DMS79 treated with DMSO at 0.1 percent for 48 hours (cell line): Measurements from ENCODE around the gene CR1.
"Not testable (repeated sequence)": the region's sequence is repeated elsewhere in the genome, so short reads cannot be mapped to it uniquely, and the experiment has no call there.

Experiments used
- DNase-seq: peaks from one replicate; lab custom pipeline; 2025; lab: John Stamatoyannopoulos, UW

Gene CR1

DNA sequence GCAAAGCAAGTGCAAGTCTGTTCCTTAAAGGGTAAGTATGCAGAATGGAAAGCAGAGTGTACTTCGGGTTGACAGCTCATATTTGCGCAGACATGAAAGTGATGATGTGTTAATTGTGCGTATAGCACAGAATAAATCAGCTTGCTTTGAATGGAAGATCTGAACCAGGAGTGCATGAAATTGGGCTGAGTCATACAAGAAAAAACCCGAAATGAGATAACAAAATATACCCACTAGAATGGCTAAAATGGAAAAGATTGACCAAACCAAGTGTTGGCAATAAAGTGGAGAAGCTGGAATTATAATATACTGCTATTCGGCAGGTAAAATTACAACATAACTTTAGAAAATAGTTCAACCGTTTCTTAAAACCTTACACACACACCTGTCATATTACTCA, 177.4 kb downstream of the CR1 start:
- DNase-seq = no peak

DNA sequence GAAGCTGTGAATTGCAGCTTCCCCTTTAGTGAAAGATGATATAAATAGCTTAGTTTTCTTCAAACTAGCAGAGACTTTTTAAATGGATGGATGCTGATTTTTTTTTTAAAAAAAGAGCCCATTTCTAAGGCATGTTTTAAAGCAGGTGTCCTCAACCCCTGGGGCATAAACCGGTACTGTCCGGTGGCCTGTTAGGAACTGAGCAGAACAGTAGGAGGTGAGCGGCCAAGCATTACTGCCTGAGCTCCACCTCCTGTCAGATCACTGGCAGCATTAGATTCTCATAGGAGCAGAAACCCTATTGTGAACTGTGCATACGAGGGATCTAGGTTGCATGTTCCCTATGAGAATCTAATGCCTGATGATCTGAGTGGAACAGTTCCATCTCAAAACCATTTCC, 180.2 kb downstream of the CR1 start:
- no peak for DNase-seq

DNA sequence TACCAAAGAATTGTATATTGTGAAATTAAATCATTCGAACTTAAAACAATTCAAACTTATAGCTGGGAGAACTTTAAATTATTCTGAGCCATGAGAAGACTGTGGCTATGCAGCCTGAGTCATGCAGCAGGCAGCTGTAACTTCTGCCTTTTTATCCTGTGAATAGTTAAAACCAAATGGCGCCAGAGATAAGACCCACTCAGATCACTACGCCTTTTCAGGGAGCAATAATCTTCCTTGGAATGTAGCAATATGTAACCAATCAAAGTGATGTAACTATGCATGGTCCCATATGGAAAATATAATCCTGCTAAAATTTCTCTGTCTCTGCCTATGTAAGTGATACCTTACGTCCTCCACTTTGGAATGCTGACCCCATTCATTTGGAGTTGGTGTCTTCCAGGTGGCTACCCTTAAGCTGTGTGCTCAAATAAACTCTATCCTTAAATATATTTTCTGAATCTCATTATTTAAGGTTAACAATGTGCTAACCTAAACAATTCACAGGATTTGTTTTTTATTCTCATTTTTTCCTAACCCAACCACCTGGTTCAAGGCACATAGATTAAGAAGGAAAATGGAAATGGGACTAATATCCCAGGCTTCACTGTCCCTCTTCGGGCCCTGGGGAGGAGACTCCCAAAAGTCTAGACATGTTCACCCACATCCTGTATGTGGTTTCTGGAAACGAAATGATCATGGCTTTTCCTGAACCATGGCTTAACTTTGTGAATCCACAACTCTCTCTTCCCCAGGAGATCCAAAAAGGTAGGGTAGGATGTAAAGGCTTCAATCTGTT, 184.8 kb downstream of the CR1 start:
- DNase-seq = not testable (repeated sequence)

DNA sequence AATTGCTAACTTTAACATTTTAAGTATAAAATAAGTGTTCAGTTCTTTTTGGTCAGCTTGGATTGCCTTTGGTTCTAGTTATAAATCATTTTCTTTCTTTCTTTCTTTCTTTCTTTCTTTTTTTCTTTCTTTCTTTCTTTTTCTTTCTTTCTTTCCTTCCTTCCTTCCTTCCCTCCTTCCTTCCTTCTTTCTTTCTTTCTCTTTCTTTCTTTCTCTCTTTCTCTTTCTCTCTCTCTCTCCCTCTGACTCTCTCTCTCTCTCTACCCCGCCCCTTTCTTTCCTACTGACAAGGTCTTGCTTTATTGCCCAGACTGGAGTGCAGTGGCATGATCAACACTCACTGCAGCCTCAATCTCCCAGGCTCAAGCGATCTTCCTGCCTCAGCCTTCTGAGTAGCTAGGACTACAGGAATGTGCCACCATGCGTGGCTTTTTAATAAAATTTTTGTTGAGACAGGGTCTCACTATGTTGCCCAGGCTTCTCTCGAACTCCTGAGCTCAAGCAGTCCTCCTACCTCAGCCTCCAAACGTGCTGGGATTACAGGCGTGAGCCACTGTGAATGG, 187.0 kb downstream of the CR1 start:
- not testable (repeated sequence) for DNase-seq

DNA sequence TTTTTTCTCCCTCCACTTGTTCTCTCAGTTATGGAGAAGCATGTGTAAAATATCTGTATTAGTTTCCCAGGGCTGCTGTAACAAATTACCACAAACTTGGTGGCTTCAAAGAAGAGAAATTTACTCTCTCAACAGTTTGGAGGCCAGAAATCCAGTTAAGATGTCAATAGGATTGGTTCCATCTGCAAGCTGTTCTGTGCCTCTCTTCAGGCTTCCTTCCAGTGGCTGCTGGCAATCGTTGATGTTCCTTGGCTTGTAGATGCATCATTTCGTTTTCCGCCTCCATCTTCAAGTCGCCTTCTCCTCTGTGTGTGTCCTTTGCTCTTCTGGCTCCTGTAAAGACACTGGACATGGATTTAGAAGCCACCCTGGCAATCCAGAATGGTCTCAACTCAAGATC, 194.6 kb downstream of the CR1 start:
- DNase-seq = not testable (repeated sequence)

DNA sequence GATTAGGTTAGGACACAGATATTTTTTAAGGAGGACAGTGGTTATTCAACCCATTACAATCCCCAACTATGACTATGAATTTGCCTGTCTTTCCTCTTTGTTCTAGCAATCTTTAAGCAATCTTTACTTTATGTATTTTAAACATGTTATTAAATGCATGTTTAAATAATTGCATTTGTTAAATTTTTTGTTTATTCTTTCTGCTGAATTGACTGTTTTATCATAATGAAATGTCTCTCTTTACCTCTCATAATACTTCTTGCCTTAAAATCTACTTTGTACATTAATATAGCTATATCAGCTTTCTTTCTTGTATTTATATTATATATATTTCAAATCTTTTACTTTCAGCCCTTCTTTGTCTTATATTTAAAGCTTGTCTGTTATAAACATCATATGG, 195.1 kb downstream of the CR1 start:
- DNase-seq = no peak
